K562 (cell line): ENCODE measurements around the gene TMEM203. TPM values are rescaled to one million over a fixed set of nuclear protein-coding genes. Genes with fewer than 3 reads are reported as not detected.

Source experiments
- CCAR2 ChIP-seq: fragments of 200-400 bp; formaldehyde crosslinking; IDR thresholded peaks from 2 replicates; pipeline ENCODE4 v1.6.1; 2017; ENCODE audit warnings: mild to moderate bottlenecking, low read depth, low read length
- CTCFL ChIP-seq: IDR thresholded peaks from 2 replicates; pipeline ENCODE4 v1.6.1; 2011; ENCODE audit warnings: borderline replicate concordance, low read depth, mild to moderate bottlenecking, moderate library complexity, low read length; ENCODE audit not compliant: insufficient read depth, poor library complexity, severe bottlenecking
- E2F6 ChIP-seq, 2 experiments: IDR thresholded peaks; 2 replicates each; pipeline ENCODE4 v1.6.1; 2011; ENCODE audit warnings: borderline replicate concordance in 1 of 2, control low read depth in 1 of 2, low read depth in 1 of 2, low read length in 1 of 2, mild to moderate bottlenecking in 1 of 2, mixed read lengths in 1 of 2, moderate library complexity in 1 of 2; ENCODE audit not compliant: insufficient read depth in 1 of 2, insufficient read length in 1 of 2, poor library complexity in 1 of 2, severe bottlenecking in 1 of 2; ENCODE audit errors: extremely low read depth in 1 of 2
- ELF4 ChIP-seq: fragments of 450-650 bp; formaldehyde crosslinking; IDR thresholded peaks from 2 replicates; pipeline ENCODE4 v1.4.0; 2022; ENCODE audit warnings: missing genetic modification characterization
- FIP1L1 ChIP-seq: fragments of 200-400 bp; formaldehyde crosslinking; IDR thresholded peaks from 2 replicates; pipeline ENCODE4 v1.6.1; 2018; ENCODE audit warnings: mild to moderate bottlenecking, low read depth, low read length; ENCODE audit not compliant: poor library complexity, severe bottlenecking
- PCBP2 ChIP-seq: fragments of 200-400 bp; formaldehyde crosslinking; IDR thresholded peaks from 2 replicates; pipeline ENCODE4 v1.6.1; 2018; ENCODE audit warnings: low read length, low read depth, mild to moderate bottlenecking, moderate library complexity; ENCODE audit not compliant: poor library complexity, severe bottlenecking
- PREB ChIP-seq: sonication (generic); formaldehyde crosslinking; IDR thresholded peaks from 2 replicates; pipeline ENCODE4 v1.8.1; 2023; ENCODE audit warnings: mild to moderate bottlenecking, missing genetic modification reagents
- TARDBP ChIP-seq: fragments of 450-650 bp; IDR thresholded peaks from 2 replicates; pipeline ENCODE4 v1.6.1; 2016
- ZBTB17 ChIP-seq: fragments of 450-650 bp; formaldehyde crosslinking; IDR thresholded peaks from 2 replicates; pipeline ENCODE4 v1.4.0; 2020; ENCODE audit warnings: mild to moderate bottlenecking
- ZBTB33 ChIP-seq: sonication (generic); formaldehyde crosslinking; IDR thresholded peaks from 2 replicates; pipeline ENCODE4 v1.8.1; 2023; ENCODE audit warnings: mild to moderate bottlenecking, missing genetic modification reagents
- ZNF165 ChIP-seq: fragments of 250-450 bp; sonication (Bioruptor Pico); IDR thresholded peaks from 2 replicates; pipeline ENCODE4 v1.4.0; 2020; ENCODE audit warnings: borderline replicate concordance
- ZNF239 ChIP-seq: fragments of 250-450 bp; sonication (Bioruptor Pico); IDR thresholded peaks from 2 replicates; pipeline ENCODE4 v1.4.0; 2020; ENCODE audit warnings: mild to moderate bottlenecking
- ZNF609 ChIP-seq: sonication (generic); formaldehyde crosslinking; IDR thresholded peaks from 2 replicates; pipeline ENCODE4 v1.8.1; 2023; ENCODE audit warnings: missing genetic modification reagents, mild to moderate bottlenecking, borderline replicate concordance
- polyA plus RNA-seq, 8 experiments: library from polyadenylated mRNA; depleted of rRNA in 4 of 8; stranded (reverse) in 5 of 8; unstranded in 3 of 8; fragments of >200 nt; fragmentation: Nextera tagmentation in 2 of 8; fragmentation: Illumina TruSeq in 1 of 8; extraction: Ambion mirVana in 2 of 8; extraction: Trizol in 1 of 8; gene quantifications; 2 replicates each; pipeline versions ENCODE4 v1.2.1 to v1.2.3, GENCODE V29; 2011 to 2014; ENCODE audit warnings: inconsistent platforms in 1 of 8, missing spikeins in 1 of 8
- total RNA-seq, 7 experiments: library from RNA; depleted of rRNA in 6 of 7; stranded (reverse); fragments of >200 nt in 6 of 7; fragmentation: Illumina TruSeq in 2 of 7; extraction: Trizol in 2 of 7; gene quantifications; 2 replicates each; pipeline versions ENCODE4 v1.2.1 to v1.2.3, GENCODE V29; 2011 to 2021; ENCODE audit warnings: low replicate concordance in 1 of 7

The TMEM203 gene
- total and polyA plus RNA-seq, 9 of the 15 experiments (the other 6 are each of a cell fraction or from before 2014, with no cell fraction given), result 8.8 to 59.5 (median 37.6) TPM

GRCh38 chr9:137234055-137234697 is 28.7 kb upstream of the TMEM203 start (continued):
- TF ChIP-seq ZNF609 (CRISPR knock-in tag), result no peak
- TF ChIP-seq TARDBP, result no peak
- peak; percentile 92 for TF ChIP-seq ZBTB33 (CRISPR knock-in tag)
- peak in 1 of 2 experiments; percentile 61 for TF ChIP-seq E2F6 (IDR thresholded peaks at IDR 0.05; ENCODE audit: borderline replicate concordance in 1 of 2, extremely low read depth in 1 of 2, insufficient read depth in 1 of 2, insufficient read length in 1 of 2, low read depth in 1 of 2, low read length in 1 of 2, poor library complexity in 1 of 2, severe bottlenecking in 1 of 2)
- no peak for TF ChIP-seq ZNF165 (CRISPR knock-in tag)
- no peak for TF ChIP-seq ZNF239 (CRISPR knock-in tag)
- no peak for TF ChIP-seq ZBTB17
- TF ChIP-seq CTCFL, result no peak
- no peak for TF ChIP-seq ELF4 (CRISPR knock-in tag)
- TF ChIP-seq PCBP2, result no peak
- peak; percentile 21 for TF ChIP-seq FIP1L1
- no peak for TF ChIP-seq CCAR2
- no peak for TF ChIP-seq PREB (CRISPR knock-in tag)
